Neural cell (in vitro differentiated cells): Measurements from ENCODE around the gene CCNT2.

Source experiments
- EP300 ChIP-seq: fragments of 450-650 bp; conservative IDR thresholded peaks from 2 replicates; pipeline ENCODE4 v1.6.1; 2014; ENCODE audit warnings: antibody characterized with exemption, mild to moderate bottlenecking, moderate library complexity; ENCODE audit not compliant: poor library complexity, severe bottlenecking
- EZH2 ChIP-seq: fragments of 200-600, 300-800 bp; shearing (Covaris generic), sonication (generic); IDR thresholded peaks from 2 replicates; pipeline ENCODE4 v1.6.1; 2014; ENCODE audit warnings: antibody characterized with exemption, low read length, borderline replicate concordance, mild to moderate bottlenecking; ENCODE audit not compliant: insufficient read depth, poor library complexity, severe bottlenecking
- POLR2AphosphoS5 ChIP-seq: IDR thresholded peaks from 2 replicates; pipeline ENCODE4 v1.6.1; 2012
- RAD21 ChIP-seq: fragments of 450-650 bp; conservative IDR thresholded peaks from 2 replicates; pipeline ENCODE4 v1.6.1; 2014; ENCODE audit warnings: antibody characterized with exemption, mild to moderate bottlenecking, moderate library complexity
- SMC3 ChIP-seq: fragments of 450-650 bp; conservative IDR thresholded peaks from 2 replicates; pipeline ENCODE4 v1.6.1; 2014; ENCODE audit warnings: antibody characterized with exemption, mild to moderate bottlenecking, moderate library complexity; ENCODE audit not compliant: poor library complexity
- TAF1 ChIP-seq: IDR thresholded peaks from 2 replicates; pipeline ENCODE4 v1.6.1; 2012; ENCODE audit warnings: low read depth
- TF ChIP-seq, protein P1 (sequence below): fragments of 450-650 bp; IDR thresholded peaks from 2 replicates; pipeline ENCODE4 v1.5.1; 2014; ENCODE audit warnings: antibody characterized with exemption, mild to moderate bottlenecking, moderate library complexity; ENCODE audit not compliant: poor library complexity, severe bottlenecking
- TF ChIP-seq, protein P2 (sequence below): IDR thresholded peaks from 2 replicates; pipeline ENCODE4 v1.6.1; 2012; ENCODE audit warnings: borderline replicate concordance

DNA sequence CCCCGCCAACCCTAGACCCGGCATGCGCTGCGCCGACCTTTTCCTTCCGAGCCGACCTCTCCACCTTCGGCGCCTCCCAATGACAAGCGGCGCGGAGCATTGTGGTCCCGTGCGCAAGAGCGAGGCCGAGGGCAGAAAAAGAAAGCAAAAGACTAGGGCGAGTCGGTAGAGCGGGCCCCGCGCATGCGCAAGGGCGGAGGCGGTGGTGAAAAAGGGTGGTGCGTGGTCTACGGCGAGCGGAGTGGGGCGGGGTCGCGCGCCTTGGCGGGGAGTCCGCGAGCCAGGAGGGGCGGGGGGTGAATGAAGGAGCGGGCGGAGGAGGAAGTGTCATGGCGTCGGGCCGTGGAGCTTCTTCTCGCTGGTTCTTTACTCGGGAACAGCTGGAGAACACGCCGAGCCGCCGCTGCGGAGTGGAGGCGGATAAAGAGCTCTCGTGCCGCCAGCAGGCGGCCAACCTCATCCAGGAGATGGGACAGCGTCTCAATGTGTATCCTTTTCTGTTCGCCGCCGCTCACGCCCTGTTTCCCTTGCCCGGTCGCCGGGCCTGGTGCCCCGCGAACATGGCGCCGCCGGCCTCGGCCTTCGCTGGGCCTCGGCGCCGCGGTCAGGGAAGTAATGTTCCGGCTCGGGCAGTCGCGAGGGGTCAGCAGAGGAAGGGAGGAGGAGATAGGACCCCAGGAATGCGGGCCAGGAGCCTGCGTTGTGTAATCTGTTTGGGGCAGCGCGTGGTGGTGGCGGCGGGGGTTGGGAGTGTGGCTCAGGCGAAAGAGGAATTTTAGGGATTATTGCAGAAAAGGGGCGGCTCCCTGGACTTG is at the start of gene CCNT2:
- TF ChIP-seq SMC3 (no peak), EZH2 (no peak), RAD21 (no peak), EP300 (peak; percentile 32), POLR2AphosphoS5 (peak; percentile 95), TAF1 (peak; percentile 66)
- TF ChIP-seq, protein P1, sequence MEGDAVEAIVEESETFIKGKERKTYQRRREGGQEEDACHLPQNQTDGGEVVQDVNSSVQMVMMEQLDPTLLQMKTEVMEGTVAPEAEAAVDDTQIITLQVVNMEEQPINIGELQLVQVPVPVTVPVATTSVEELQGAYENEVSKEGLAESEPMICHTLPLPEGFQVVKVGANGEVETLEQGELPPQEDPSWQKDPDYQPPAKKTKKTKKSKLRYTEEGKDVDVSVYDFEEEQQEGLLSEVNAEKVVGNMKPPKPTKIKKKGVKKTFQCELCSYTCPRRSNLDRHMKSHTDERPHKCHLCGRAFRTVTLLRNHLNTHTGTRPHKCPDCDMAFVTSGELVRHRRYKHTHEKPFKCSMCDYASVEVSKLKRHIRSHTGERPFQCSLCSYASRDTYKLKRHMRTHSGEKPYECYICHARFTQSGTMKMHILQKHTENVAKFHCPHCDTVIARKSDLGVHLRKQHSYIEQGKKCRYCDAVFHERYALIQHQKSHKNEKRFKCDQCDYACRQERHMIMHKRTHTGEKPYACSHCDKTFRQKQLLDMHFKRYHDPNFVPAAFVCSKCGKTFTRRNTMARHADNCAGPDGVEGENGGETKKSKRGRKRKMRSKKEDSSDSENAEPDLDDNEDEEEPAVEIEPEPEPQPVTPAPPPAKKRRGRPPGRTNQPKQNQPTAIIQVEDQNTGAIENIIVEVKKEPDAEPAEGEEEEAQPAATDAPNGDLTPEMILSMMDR = no peak
- TF ChIP-seq, protein P2, sequence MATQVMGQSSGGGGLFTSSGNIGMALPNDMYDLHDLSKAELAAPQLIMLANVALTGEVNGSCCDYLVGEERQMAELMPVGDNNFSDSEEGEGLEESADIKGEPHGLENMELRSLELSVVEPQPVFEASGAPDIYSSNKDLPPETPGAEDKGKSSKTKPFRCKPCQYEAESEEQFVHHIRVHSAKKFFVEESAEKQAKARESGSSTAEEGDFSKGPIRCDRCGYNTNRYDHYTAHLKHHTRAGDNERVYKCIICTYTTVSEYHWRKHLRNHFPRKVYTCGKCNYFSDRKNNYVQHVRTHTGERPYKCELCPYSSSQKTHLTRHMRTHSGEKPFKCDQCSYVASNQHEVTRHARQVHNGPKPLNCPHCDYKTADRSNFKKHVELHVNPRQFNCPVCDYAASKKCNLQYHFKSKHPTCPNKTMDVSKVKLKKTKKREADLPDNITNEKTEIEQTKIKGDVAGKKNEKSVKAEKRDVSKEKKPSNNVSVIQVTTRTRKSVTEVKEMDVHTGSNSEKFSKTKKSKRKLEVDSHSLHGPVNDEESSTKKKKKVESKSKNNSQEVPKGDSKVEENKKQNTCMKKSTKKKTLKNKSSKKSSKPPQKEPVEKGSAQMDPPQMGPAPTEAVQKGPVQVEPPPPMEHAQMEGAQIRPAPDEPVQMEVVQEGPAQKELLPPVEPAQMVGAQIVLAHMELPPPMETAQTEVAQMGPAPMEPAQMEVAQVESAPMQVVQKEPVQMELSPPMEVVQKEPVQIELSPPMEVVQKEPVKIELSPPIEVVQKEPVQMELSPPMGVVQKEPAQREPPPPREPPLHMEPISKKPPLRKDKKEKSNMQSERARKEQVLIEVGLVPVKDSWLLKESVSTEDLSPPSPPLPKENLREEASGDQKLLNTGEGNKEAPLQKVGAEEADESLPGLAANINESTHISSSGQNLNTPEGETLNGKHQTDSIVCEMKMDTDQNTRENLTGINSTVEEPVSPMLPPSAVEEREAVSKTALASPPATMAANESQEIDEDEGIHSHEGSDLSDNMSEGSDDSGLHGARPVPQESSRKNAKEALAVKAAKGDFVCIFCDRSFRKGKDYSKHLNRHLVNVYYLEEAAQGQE = peak; percentile 85
